Liver (tissue), 3 donors: Measurements from ENCODE around the gene BCL2L11.

Source experiments
- GABPA ChIP-seq, 2 donors: IDR thresholded peaks in 1 of 2; conservative IDR thresholded peaks in 1 of 2; 2 replicates each; pipeline ENCODE4 v1.6.1; 2016; ENCODE audit warnings: antibody characterized with exemption in 2 of 2, mild to moderate bottlenecking in 1 of 2, moderate library complexity in 1 of 2
- HNF4A ChIP-seq, 2 donors: conservative IDR thresholded peaks; 2 replicates each; pipeline ENCODE4 v1.6.1; 2016; ENCODE audit warnings: antibody characterized with exemption in 2 of 2, mild to moderate bottlenecking in 2 of 2
- JUND ChIP-seq, 2 donors: IDR thresholded peaks; 2 replicates each; pipeline ENCODE4 v1.6.1; 2016; ENCODE audit warnings: antibody characterized with exemption in 2 of 2
- RAD21 ChIP-seq, 2 donors: IDR thresholded peaks; 2 replicates each; pipeline ENCODE4 v1.6.1; 2016; ENCODE audit warnings: antibody characterized with exemption in 2 of 2, mild to moderate bottlenecking in 2 of 2
- SP1 ChIP-seq: IDR thresholded peaks from 2 replicates; pipeline ENCODE4 v1.6.1; 2018; ENCODE audit warnings: antibody characterized with exemption, mild to moderate bottlenecking
- TAF1 ChIP-seq: conservative IDR thresholded peaks from 2 replicates; pipeline ENCODE4 v1.6.1; 2016; ENCODE audit warnings: antibody characterized with exemption, mild to moderate bottlenecking
- YY1 ChIP-seq: IDR thresholded peaks from 2 replicates; pipeline ENCODE4 v1.6.1; 2016; ENCODE audit warnings: antibody characterized with exemption, mild to moderate bottlenecking
- TF ChIP-seq, protein P1 (sequence below): fragments of 150-350 bp; IDR thresholded peaks from 2 replicates; pipeline ENCODE4 v1.5.1; 2017; ENCODE audit warnings: improper control_type of control experiment, low read depth, low read length; ENCODE audit not compliant: missing input control
- TF ChIP-seq, protein P2 (sequence below): IDR thresholded peaks from 2 replicates; pipeline ENCODE4 v1.6.1; 2016; ENCODE audit warnings: antibody characterized with exemption
- TF ChIP-seq, protein P3 (sequence below): IDR thresholded peaks from 2 replicates; pipeline ENCODE4 v1.6.1; 2016; ENCODE audit warnings: antibody characterized with exemption
- donor health status: healthy.
- donor health status: healthy.

DNA sequence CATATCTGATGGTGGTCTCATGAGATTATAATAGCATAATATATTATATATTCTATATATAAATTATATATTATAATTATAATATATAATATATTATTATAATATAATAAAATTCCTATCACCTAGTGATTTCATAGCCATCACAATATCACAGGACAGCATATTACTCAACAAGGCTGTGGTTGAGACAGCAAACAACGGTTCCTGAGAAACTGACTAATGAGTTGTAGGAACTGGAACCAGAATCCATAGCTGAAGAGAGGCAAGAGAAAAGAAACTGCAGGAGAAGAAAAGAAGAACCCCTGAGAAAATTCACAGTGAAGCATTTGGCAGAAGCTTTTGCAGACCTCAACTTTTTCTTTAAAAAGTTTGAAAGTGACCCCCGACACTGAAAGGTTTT is 84.0 kb downstream of the BCL2L11 start:
- TF ChIP-seq SP1 (no peak), JUND (IDR thresholded peaks at IDR 0.05) (no peak), TAF1 (no peak), HNF4A (conservative IDR thresholded peaks at IDR 0.05) (no peak), YY1 (no peak), RAD21 (IDR thresholded peaks at IDR 0.05) (no peak), GABPA (IDR thresholded peaks at IDR 0.05 in 1 of 2, conservative IDR thresholded peaks at IDR 0.05 in 1 of 2) (no peak)
- TF ChIP-seq, protein P1, sequence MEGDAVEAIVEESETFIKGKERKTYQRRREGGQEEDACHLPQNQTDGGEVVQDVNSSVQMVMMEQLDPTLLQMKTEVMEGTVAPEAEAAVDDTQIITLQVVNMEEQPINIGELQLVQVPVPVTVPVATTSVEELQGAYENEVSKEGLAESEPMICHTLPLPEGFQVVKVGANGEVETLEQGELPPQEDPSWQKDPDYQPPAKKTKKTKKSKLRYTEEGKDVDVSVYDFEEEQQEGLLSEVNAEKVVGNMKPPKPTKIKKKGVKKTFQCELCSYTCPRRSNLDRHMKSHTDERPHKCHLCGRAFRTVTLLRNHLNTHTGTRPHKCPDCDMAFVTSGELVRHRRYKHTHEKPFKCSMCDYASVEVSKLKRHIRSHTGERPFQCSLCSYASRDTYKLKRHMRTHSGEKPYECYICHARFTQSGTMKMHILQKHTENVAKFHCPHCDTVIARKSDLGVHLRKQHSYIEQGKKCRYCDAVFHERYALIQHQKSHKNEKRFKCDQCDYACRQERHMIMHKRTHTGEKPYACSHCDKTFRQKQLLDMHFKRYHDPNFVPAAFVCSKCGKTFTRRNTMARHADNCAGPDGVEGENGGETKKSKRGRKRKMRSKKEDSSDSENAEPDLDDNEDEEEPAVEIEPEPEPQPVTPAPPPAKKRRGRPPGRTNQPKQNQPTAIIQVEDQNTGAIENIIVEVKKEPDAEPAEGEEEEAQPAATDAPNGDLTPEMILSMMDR = no peak
- TF ChIP-seq, protein P2, sequence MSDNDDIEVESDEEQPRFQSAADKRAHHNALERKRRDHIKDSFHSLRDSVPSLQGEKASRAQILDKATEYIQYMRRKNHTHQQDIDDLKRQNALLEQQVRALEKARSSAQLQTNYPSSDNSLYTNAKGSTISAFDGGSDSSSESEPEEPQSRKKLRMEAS = no peak
- TF ChIP-seq, protein P3, sequence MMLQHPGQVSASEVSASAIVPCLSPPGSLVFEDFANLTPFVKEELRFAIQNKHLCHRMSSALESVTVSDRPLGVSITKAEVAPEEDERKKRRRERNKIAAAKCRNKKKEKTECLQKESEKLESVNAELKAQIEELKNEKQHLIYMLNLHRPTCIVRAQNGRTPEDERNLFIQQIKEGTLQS = no peak
